Activated T-helper 9 cell treated with anti-CD3 and anti-CD28 coated beads, Interleukin-2, amount 50 U/mL, for 16 hours (primary cell): ENCODE measurements around the gene PKP4.

Experiments used
- DNase-seq: peaks from one replicate; pipeline ENCODE4 v3.0.0-alpha.2; 2020; ENCODE audit warnings: low read depth

Gene PKP4

DNA sequence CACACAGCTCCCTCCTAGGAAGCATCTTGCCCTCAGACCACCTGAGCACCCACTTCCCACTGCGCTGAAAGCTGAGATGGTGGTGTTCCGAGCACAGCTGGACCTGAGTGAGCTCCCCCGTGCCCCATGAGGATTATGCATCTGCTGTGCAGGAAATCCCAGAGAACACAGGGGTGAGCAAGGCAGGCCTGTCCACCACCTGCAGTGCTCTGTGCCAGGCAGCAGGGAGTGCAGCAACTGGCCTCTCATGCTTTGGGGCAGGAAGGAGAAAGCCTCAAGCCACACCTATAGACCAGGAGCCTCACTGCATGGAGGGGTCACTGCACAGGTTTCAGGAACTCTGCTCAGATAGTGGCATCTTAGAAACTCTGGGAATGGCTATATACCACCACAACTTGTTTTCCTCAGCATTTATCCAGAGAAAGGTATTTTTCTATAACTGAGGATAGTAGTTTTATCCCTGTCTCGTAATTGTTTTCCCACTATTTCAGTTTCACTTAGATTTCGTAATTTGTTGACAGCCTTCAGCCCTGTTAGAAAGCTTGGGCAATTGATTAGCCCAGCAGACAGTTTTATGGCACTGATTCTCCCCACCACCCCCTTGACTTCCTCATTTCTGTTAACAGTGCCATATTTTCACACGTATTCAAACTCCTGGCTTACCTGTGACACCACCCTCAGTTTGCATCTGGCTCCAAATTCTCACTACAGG lies 194.1 kb downstream of the PKP4 start:
- DNase-seq, result no peak

DNA sequence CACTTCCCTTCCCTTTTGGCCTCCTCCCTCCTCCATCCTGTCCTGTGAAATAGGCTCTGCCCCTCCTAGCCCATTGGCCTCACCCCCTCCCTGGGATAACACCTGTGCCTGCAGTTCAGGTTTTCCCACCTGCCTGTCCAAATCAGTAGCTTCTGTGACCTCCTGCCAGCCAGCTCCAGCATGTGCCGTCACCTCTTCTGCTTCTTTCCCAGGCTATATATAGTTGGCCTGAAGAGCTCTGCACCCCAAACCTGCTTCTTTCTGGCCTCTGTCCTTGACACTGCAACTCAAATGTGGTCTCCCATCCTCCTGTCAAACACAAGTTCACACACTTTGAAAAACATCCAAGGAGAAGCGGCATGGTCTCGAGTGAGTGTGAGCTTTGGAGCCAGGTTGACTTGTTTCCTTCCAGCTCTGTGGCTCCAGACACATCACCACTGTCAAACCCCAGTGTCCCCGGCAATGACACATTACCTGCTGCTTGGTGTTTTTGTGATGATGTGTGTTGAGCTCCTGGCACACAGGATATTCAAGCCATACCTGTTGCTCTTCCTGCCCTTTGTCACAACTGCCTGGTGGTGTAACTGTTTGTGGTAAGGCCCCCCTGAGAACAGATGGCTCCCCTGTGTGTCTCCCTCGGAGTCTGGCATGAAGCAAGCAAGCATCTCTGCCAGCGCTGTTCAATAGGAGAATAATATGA lies 194.8 kb downstream of the PKP4 start:
- no peak for DNase-seq

DNA sequence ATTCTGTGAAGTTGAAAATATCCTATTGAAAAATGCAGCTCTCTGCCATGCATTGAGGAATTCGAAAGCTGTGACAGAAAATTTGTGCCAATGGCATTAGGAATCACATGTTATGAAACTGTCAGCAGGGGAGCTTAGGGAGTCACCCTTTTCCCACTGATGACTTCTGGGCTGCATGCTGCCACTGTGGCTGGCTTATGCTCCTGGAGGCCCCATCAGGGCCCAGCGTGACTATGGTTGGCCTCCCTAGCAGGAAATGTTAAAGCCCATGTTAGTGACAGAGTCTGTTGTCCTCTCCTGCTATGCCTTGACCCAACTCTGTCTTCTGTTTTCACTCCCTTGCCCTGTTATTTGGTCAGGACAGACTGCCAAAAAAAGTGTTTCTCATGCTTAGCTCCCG lies 198.9 kb downstream of the PKP4 start:
- no peak for DNase-seq

DNA sequence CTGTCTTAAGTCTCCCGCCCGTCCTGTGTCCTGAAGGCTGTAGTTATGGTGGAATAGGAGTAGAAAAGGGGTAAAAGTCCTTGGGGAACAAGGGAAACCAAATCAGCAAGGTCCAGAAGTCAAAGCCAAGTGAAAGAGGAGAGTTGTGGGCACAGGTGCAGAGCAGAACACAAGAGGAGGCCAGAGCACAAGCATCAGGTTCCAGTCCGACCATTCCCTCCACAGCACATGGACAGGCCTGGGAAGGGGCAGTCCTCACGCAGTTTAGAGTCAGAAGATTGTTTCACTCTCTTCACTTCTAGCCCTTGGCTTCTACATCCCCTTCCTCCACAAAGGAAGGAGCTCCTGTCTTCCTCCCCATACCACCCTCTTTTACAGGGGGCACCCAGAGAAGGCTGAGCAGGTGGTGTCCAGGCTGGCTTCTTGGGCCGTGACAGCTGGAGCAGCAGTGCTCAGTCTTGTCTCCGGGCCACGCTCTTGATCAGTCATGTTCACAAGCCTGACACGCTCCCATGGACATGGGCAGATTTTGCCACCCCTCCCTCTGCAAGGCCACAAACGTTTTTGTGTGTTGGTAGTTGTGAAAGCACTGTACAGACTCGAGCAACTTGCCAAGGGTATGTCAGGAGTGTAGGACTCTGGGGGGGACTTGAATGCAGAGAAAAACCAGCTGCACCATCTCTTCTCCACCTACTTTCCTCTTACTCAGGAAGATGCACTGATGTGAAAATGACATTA lies 199.9 kb downstream of the PKP4 start:
- DNase-seq, result no peak

DNA sequence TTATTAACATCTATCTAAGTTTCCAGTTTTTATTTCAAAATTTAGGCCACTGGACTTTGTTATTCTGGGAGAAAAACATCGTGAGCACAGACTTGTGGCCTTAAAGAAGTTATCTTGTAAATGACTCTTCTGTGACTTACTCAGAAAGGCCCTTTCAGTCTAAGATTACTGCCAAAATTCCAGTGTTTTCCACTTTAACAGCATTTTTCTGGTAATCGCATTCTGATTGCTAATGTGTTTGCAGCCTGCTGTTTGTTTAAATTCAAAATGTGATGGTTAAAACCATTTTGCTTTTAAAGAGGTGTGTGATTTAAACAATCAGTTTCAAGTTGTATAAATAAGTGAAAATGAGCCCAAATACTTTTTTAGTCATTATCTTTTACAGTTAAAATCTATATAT lies 201.6 kb downstream of the PKP4 start:
- DNase-seq, result no peak

DNA sequence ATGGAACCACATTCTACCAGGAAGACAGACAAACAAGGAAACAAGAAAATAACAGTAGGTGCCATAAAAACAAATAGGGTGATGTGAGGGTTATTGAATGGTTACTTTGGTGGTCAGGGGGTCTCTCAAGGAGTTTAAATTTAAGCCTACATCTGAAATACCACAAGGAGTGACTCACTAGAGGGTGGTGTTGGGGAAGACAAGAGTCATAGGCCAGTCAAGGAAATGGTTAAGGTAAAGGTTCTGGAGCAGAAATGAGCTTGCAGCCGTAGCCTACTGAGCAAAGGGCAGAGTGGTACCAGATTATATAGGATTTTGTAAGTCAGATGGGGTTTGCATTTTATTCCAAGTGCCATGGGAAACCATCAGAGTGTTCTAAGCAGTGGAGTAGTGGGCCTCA lies 202.7 kb downstream of the PKP4 start:
- no peak for DNase-seq

DNA sequence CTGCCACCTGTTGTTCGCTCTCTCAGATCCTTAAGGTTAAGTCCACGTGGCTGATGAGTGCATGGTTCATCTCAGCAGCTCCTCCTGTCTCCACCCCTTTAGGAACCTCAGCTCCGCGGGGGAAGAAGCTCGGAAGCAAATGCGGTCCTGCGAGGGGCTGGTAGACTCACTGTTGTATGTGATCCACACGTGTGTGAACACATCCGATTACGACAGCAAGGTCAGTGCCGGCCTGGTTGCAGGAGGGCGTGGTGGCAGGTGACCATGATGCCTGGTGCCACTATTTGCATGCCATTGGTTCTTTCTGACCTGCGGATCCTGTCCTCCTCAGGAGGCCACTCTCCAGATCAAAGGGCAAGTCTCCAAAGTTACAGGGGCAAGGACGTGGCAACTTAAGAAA lies 204.5 kb downstream of the PKP4 start:
- DNase-seq, result no peak

DNA sequence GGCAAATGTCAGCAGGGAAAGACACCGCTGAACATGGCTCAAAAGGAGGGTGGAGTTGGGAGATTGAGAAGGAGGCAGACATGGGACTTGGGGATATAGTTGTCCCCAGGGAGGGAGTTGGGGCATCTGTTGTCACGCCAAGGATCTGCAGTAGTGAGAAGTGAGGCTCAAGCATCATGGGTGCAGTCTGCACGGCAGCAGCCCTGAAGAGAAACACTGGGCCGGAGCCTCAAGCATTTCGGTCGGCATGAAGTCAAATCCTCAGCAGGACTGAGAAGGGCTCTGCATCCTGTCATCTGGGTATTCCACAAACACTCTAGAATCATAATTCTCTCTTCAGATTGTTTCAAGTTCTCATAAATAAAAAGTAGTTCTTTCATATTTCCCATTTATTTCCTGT lies 205.7 kb downstream of the PKP4 start:
- DNase-seq, result no peak

DNA sequence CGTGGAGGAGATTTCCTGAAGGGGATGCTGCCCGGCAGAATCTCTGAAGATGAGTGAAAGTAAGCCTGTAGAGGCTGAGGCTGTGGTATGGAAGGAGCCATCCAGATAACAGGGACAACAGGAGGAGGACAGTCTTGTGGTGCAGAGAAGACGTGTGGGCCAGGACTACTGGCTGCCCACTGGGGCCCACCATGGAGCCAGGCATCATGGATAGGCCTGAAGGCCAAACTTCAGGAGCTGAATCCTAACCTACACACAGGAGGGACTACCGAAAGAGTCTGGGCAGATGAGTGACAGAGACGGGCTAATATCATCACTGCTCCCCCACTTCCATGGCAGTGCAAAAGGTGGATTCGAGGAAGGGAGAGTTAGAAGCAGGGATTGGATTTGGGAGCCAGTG lies 207.0 kb downstream of the PKP4 start:
- DNase-seq, result no peak

DNA sequence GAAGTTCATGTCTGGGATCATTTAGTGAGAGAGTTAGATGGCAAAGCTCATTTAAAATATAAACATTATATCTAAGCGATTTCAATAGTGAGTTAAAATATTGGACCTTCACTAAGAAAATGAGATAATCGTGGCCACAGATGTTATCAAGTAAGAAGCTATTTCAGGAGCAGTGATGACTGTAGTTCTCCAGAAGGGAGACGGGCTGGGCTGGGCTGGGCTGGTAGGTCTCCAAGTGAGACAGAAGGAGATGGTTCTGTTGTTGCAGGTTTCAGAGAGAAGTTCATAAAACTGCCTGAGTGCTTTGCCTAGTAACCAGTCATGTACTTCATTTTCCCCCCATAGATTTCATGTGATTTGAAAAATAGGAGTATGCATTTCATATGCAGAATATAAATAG lies 208.2 kb downstream of the PKP4 start:
- DNase-seq, result no peak

DNA sequence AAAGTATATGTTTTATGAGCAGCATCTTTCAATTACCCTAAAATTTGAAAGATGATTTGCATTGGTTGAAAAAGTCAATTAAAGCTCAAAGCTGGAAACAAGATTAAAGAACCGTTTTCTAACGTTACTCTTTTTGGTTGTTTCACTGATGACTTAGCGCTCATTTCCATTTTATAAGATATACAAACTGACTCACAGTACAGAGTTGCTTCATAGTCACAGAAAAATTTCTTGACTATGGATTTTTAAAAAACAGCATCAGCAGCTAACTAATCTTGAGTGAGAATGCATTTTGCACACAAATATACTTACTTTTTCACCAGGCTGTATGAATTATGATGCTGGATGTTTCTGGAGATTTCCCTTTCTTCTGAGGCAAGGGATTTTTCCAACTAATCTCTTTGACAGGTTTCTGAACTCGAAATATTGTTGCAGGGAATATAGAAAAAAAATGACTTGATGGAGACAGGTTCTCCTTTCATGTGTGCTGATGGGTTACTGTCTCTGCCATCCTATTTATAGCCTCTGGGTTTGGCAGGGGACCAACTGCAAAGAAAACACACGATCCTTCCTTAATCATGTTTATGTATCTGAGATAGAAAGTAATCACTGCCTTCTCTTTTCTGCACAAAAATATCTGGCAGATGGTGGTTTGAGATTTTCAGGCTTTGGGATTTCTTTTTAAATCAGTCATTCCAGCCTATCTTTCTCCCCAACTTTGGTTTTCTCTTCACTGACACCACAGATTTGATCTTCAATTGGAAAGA lies 209.0 kb downstream of the PKP4 start:
- DNase-seq, result no peak

DNA sequence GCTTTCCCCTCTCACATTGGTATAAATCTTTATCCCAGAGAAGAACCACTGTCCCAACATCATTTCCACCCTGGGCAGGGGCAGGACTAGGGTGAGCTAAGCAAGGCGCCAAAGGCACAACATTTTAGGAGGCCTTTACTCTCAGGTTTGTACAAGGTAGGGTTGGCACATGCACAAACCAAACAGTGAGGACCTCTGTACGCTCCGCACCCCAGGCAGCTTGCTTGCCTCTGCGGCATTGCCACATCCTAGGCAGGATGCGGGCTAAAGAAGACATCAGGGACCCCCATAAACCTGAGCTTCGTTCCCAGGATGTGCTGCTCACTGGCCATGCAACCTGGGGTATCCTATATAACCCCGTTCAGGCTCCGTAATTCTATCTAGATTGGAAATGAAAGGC lies 210.2 kb downstream of the PKP4 start:
- DNase-seq, result no peak

DNA sequence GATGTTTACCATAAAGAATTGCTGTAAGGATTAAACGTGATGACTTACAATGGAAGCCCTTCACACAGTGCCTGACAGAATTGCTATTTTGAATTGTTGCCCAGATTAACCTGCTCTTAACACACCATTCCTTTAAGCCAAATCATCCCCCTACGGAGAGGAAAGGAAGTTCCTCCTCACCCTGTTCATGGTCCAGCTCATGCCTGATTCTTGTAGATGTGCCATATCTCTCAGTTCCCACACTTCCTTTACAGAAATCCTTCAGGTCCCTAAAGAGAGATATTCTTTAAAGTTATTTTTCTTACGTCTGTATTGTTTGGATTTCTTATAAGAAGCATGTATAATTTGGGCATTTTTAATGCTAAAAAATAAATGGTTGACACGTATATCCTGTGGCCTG lies 210.8 kb downstream of the PKP4 start:
- DNase-seq, result no peak

DNA sequence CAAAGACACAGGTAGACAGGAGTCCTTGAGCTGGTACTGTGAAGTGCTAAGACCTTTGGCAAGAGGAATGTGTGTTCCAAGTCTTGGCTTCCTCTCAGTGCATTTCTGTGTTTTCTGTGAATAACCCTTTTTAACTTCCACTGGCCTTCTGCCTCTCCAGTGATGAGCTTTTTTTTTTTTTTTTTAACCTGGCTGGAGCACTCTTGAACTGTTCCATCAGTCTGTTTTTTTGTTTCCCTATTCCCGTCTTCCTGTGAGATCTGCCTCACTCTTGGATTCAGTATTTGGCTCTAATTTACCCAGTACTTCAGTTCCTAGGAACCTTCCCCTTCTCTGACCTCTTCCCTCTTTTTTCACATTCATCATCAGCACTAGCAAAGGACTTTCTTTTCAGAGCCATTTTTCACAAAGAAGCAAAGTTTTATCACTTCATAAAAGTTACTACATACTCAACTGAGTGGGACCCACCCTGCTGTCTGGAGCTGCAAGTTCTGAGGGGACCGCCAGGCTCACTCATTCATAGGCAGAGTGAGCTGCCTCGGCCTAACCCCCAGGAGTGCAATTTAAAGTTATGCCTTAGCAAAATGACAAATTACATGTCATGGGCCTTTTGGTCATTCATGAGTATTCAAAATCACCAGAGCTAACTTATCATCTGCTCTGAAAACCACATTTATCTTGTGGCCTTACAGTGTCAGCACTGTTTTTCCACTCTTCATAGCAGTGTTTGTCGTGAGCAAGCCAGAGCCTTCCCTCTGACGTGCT lies 211.4 kb downstream of the PKP4 start:
- DNase-seq, result no peak

DNA sequence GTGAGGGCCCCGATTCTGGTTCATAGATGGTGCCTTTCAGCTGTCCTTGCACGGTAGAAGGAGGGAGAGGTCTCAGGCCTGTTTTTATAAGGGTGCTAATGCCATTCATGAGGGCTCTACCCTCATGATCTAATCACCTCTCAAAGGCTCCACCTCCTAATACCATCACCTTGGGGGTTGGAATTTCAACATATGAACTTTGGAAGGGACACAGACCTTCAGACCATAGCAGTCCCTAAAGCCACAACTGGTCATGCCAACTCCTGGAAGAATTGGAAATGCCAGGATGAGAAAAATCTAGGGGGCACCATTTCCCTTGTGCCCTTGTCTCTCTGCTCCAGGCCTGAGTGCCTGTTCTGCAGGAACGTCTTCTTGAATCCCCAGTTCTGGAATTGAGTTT lies 213.5 kb downstream of the PKP4 start:
- DNase-seq, result no peak

DNA sequence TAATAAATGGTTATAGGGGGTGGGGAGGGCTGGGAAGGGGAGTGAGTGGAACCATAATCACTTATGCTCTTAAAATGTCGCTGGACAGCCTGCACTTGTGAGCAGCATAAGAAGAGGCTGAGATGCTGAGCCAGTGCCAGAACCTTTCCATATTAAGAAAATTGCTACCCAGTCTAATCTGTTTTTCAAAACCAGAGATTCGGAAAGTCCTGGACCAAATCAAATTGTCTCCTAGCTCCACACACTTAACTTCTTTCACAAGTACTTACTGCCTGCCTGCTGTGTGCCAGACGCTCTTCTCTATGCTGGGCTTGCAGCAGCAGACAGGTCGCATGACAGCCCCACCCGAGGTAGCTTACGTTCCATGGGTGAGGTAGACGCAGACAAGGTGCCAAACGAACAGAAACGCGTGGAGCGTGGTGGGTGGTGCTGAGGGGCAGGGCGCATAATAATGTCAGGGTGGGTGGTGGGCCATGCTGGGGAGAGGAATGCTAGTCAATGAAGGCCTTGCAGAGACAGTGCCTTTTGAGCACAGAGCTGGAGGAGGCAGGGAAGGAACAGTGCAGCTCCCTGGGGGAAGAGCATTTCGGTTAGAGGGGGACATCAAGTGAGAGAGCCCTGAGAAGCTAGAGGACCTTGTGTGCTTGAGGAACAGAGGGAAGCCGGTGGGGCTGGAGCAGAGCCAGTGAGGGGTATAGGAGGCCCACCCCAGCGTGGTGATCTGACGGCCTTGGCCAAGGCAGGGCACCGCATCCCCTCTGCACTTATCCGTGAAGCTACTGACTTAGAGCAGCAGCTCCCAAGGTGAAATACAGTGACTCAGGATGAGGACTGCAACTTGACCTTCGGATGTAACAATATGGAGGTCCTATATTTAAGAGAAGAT lies 214.9 kb downstream of the PKP4 start:
- no peak for DNase-seq

DNA sequence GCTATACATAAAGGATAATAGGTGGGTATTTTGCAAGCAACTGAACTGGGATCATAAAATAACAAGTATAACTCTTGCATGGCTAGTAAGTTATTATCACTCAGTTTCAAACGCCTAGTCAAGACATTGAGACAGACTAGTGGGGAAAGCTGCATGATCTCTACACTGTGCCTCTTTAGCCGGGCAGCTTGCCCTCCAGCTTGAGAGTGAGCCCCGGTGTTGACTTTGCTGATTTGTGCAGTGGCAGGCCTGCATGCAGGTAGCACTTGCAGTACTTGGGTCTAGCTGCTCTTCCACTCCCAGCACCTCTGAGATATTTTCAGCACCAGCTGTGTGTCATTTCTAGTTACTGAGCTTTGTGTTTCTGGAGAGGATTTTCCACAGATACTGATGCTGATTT lies 219.5 kb downstream of the PKP4 start:
- no peak for DNase-seq

DNA sequence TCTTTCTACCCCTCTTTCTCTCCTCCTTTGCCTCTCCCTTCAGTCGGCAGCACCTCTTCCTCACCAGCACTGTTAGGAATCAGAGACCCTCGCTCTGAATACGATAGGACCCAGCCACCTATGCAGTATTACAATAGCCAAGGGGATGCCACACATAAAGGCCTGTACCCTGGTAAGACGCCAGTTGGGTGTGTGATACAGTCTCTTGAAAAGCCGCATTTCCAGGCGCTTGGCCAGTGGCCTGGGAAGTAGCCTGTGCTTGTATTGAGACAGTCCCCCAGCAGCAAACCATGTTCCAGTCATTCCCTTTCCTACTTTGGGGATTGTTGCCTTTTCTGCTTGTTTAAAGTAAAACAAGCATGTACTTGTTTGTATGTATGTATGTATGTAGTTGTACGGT lies 219.9 kb downstream of the PKP4 start:
- no peak for DNase-seq

DNA sequence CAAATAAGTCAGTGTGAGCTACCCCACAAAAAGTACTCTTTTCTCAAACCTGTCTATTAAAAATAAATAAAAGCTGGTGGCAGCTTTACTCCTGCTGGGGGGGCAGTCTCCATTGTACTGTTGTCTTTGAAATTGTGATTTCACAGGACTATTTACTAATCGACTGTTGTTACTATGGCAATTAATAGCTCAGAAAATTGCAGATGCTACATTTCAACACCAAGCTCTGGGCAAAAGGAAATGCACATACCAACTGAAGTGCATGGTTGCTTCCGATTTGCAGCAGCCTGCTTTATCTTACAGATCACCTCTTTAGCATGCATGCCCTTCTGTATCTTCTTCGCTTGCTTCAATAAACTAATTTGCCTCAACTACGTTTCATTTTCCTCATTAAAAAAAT lies 220.8 kb downstream of the PKP4 start:
- DNase-seq, result no peak

DNA sequence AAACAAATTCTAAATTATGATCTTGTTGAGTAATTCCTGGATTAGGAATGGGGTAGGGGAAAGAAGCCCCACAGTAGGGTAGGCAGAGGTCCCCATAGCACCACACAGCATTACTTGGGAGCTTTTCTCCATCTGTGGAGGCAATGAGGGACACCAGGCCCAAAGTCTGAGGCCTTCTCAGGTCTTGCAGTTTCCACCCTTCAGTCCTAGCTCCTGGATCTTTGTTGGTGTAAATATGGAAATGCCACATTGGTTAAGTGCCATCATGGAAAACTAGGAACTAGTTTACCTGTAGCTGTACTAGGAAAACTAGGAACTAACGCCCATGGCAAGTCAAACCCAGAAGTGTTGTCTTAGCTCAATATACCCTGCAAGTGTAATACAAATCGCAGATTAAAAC lies 225.1 kb downstream of the PKP4 start:
- no peak for DNase-seq

DNA sequence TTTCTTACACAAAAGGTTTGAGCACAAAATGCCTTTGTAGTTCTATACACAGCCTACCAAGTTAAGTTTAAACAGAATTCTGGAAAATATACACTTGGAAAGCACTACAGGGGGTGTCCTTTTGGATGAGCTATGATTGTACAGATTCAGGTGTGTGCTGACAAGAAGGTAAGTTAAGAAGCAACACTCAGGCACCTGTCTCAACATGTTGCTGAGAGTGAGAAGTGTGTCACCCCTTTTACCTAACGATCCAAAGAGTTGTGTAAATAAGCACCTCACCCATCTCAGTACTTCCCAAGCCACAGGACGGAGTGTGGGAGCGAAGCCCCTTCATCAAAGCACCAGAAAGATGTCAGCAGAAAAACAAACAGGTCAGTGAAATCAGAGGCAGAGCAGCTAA lies 228.9 kb downstream of the PKP4 start:
- no peak for DNase-seq
